Endometrium (tissue), 2 donors: ENCODE measurements around the gene RFFL.
"Not testable (repeated sequence)": the region's sequence is repeated elsewhere in the genome, so short reads cannot be mapped to it uniquely, and the experiment has no call there.

Experiments used
- FAIRE-seq: peaks from 2 replicates; lab custom pipeline; 2012; peaks lifted over from hg19 to GRCh38; lab: Jason Lieb, UNC
- donor health status: control.
- donor health status: control.

Gene RFFL

DNA sequence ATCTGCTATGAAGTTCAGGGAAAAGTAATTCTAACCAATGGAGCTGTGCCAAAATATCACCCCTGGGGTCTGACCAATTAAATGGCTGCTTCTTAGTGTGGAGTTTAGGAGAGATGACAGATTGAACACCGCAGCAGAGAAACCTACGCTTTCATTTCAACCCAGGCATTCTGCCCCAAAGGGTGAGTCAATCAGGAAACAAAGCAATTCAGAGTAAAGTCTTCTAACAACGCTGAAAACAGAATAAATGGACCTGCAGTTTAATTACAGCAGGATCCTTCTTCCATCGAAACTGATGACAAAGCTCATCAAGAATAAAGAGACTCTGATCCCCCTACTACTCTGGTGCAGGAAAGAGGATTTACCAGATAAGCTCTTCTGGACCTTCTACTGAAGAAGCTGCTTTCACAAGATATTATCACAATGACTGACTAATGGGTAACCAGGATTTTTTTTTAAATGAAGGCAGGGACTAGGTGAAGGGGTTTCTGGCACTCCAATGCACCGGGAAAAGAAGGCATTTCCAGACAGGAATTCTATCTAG is 16.7 kb downstream of the RFFL start:
- FAIRE-seq, result no peak

GRCh38 chr17:35046245-35046644 is 17.3 kb downstream of the RFFL start:
- FAIRE-seq, result no peak

GRCh38 chr17:35045458-35045979 is 18.0 kb downstream of the RFFL start:
- not testable (repeated sequence) for FAIRE-seq

DNA sequence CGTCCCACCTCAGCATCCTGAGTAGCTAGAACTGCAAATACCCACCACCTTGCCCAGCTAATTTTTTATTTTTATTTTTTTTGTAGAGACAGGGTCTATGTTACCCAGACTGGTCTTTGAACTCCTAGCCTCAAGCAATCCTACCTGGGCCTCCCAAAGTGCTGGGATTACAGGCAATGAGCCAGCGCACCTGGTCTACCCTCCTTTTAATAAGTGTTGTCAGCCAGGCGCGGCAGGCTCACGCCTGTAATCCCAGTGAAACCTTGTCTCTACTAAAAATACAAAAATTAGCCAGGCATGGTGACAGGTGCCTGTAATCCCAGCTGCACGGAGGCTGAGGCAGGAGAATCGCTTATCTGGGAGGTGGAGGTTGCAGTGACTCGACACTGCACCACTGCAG is 19.3 kb downstream of the RFFL start:
- no peak for FAIRE-seq

- FAIRE-seq, result no peak
Measured at GRCh38 chr17:35041390-35041789, 22.1 kb downstream of the RFFL start.

DNA sequence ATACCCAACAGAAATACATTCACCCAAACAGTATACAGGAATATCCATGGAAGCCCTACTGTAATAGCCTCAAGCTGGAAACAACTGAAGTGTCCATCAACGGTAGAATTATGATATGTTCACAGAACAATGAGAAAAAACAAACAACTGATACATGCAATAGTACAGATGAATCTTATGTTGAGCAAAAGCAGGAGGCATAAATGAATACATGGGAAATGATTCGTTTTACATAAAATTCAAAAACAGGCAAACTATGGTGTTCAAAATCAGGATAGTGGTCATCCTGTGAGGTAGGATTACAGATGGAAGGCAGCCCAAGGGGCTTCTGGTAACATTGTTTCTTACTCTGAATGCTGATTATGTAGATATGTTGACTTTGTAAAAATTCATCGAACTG is 25.1 kb downstream of the RFFL start:
- no peak for FAIRE-seq

- FAIRE-seq, result no peak
Measured at GRCh38 chr17:35030780-35031179, 32.7 kb downstream of the RFFL start.

DNA sequence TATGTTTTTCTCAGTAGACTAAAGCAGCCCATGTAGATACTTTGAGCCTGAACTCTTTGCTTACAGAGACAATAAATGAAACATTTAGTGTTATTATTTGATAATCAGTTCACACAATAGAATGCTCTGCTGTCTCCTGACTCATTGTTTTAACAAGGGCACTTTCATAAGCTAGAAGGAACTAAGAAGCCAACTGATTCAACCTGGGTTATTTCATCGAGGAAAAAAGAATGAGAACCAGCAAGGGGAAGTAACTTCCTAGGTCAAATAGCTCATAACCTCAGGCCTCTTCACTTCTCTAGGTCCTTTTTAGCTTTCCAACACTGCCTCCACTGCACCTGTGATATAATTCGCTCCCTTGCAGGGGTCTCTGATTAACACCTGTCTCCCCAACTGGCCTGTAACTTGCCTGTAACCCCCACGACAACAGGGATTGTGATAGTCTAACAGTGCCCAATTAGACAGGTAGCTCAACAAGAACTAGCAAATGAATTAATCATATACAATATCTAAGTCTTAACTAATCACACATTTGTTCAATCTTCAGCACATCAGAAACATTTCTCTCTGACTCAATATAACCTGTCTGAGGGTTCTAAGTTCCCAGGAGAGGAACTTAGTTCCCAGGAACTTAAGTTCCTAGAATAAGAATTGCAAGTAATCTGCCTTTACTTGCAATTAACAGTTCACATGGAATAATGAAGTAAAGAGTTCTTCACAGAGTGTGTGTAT is 34.8 kb downstream of the RFFL start:
- FAIRE-seq, result no peak

DNA sequence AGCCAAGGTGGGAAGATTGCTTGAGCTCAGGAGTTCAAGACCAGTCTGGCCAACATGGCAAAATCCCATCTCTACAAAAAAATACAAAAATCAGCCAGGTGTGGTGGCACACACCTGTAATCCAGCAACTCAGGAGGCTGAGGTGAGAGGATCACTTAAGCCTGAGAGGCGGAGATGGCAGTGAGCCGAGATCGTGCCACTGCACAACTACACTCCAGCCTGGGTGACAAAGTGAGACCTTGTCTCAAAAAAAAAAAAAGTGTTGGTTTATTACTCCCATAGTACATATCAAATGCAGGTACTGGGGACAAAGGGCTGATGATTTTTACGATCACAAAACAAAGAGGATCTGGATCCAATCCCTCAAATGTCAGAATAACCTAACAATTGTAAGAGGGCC is 35.4 kb downstream of the RFFL start:
- not testable (repeated sequence) for FAIRE-seq

GRCh38 chr17:35025541-35025940 is 38.0 kb downstream of the RFFL start:
- FAIRE-seq, result no peak

- FAIRE-seq, result no peak
Measured at GRCh38 chr17:35023538-35023937, 40.0 kb downstream of the RFFL start.

DNA sequence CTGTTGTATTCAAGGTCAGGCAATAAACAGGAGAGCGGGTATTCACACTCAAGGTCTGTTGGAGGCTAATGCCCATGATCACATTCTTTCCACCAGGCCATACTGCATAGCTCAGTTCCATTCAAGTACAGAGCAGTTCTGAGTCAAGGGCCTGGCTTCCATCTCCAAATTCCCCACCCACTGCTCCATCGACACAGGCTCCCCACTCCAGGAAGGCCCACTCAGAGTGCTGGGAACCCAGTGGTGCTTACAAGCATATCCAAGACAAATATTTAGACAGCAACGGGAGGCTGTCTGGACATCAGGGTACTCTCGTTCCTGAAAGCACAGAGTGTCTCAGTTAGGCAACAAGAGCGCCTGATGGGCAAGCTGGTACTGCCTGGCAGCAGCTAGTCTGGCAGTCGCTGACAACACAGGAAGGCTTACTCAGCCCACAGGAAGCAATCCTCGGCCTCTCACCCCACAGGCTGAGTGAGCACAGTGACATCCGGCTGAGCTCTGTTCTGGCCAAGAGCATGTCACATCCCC is 40.9 kb downstream of the RFFL start:
- FAIRE-seq, result no peak

DNA sequence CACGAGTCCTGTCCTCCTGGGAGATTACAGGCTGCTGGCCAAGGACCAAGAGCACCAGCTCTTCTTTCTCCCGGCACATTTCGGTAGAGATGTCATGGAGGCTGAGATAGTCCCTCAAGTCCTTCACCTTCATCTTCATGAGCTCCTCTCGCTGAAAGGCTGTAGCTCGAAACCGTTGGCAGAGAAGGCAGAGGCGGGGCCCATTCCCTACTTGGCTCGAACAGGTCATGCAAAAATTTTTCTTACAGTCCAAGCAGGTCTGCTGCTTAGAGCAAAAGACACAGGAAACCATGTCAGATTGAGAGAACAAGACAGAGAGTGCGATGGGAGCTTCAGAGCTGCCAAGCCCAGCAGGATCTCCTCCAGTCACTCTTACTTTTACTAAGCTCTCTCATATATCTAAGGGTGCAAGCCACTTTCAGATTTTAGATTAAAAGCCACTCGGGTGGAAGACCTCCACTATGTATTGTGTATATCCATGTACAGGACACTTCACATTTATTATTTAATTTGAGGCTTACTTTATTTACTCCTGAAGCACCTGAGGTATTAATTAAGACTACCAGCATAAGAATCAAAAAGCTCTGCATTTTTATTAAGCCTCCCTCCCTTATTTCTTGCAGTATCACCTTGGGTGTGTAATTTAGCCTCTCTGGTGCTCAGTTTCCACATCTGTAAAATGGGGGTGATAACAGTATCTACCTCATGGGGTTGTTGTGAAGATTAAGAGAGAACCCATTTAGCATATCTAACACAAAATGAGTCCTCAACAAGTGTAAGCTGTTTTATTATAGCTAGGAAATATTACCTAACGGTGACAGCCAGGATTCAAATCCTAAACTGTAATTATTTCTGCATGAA is 41.8 kb downstream of the RFFL start:
- no peak for FAIRE-seq

GRCh38 chr17:35019386-35020179 is 43.9 kb downstream of the RFFL start:
- FAIRE-seq, result no peak

DNA sequence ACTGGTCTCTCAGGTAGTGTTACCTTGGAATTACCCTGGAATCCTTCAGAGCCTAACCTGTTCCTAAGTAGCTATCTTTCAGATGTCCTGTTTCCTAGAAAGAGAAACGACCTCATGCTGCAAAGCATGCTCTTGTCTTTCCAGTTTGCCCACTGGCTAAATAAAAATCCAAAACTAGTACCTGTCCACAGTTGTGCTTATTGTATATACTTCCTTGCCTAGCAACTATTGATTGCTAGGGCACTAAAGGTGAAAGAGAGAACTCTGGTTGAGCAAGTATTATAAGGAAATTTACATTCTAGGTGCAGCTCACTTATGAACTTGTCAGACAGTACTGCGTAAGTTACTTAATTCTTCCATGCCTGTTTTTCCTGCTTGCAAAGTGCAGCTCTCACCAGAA is 44.7 kb downstream of the RFFL start:
- FAIRE-seq, result no peak

- no peak for FAIRE-seq
Measured at GRCh38 chr17:35017021-35017420, 46.5 kb downstream of the RFFL start.

- FAIRE-seq, result no peak
Measured at GRCh38 chr17:35016369-35016768, 47.1 kb downstream of the RFFL start.

GRCh38 chr17:35011671-35012216 is 51.8 kb downstream of the RFFL start:
- FAIRE-seq, result no peak

- FAIRE-seq, result no peak
Measured at GRCh38 chr17:35010093-35010492, 53.4 kb downstream of the RFFL start.

- no peak for FAIRE-seq
Measured at GRCh38 chr17:35006961-35007360, 56.5 kb downstream of the RFFL start.

DNA sequence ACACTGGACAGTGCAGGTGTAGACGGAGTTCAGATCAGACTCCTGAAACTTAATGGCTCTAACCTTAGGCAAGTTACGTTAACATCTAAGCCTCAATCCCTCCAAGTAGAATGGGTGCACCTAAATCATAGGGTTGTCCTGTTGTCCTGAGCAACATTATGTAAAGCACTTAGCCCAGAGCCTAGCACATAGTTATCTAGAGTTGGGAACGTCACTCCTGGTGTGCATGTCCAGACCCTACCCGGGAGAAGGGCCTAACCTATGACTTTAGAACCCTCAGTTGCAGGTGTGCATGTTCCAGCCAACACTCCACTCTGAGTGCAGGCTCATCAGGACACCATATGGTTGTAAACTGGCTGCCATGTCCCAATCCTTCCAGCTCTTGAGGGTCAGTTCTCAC is 57.2 kb downstream of the RFFL start:
- FAIRE-seq, result no peak

DNA sequence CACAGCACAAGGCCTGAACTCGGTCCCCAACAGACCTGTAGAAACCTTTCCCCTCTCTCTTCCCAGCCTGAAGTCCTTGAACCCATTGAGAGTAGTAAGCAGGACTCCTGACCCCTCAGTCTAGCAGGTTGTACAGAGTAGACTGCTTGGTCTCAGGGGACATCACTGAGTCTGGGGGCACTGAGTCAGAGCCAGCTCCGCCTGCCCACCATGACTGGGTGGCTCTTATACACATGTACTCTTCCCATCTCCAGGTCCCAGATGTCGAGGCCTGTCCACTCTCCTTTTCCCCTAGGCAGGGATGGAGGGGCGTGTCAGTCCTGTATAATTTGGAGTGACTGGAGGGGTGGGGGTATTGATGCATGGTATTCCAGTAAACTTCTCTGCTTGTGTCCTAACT is 59.7 kb downstream of the RFFL start:
- no peak for FAIRE-seq
